ENCODE measurements around the gene TSSC4.

GRCh38 chr11:2448661-2449547 lies 48.4 kb downstream of the TSSC4 start:
- TF ChIP-seq POLR2A (IDR thresholded peaks at IDR 0.05), result no peak
- TF ChIP-seq POLR2AphosphoS5 (IDR thresholded peaks at IDR 0.05), result no peak
- TF ChIP-seq CTCF (IDR thresholded peaks at IDR 0.05), result no peak

Data from gastroesophageal sphincter (tissue), 3 donors.